Endothelial cell of umbilical vein (primary cell): ENCODE measurements around the gene LZTS2.

Experiments
- EZH2 ChIP-seq: IDR thresholded peaks from 2 replicates; pipeline ENCODE4 v1.6.1; 2012; ENCODE audit warnings: borderline replicate concordance, low read depth, mild to moderate bottlenecking, moderate library complexity, low read length, inconsistent platforms; ENCODE audit not compliant: severe bottlenecking
- FOS ChIP-seq: IDR thresholded peaks from 2 replicates; pipeline ENCODE4 v1.6.1; 2011; ENCODE audit warnings: mild to moderate bottlenecking, low read length, moderate library complexity, borderline replicate concordance; ENCODE audit not compliant: insufficient read depth
- GATA2 ChIP-seq: IDR thresholded peaks from 2 replicates; pipeline ENCODE4 v1.7.0; 2011; ENCODE audit warnings: low read depth, mild to moderate bottlenecking, moderate library complexity, mixed read lengths, low read length; ENCODE audit not compliant: insufficient read length, insufficient read depth
- POLR2A ChIP-seq: IDR thresholded peaks from 2 replicates; pipeline ENCODE4 v1.6.1; 2012; ENCODE audit warnings: low read depth, mild to moderate bottlenecking, control low read depth, low read length
- POLR2AphosphoS5 ChIP-seq: IDR thresholded peaks from 2 replicates; pipeline ENCODE4 v1.6.1; 2012; ENCODE audit warnings: low read depth, mild to moderate bottlenecking, control low read depth, low read length, moderate library complexity; ENCODE audit not compliant: insufficient read depth
- TF ChIP-seq, protein P1 (sequence below), 2 donors: IDR thresholded peaks; 1 replicate in 1 of 2; 2 replicates in 1 of 2; pipeline ENCODE4 v1.5.1; 2011; ENCODE audit warnings: low read length in 2 of 2, mild to moderate bottlenecking in 2 of 2, moderate library complexity in 2 of 2, control low read depth in 1 of 2, inconsistent platforms in 1 of 2, low read depth in 1 of 2; ENCODE audit not compliant: insufficient read depth in 1 of 2; ENCODE audit errors: extremely low read depth in 1 of 2
- TF ChIP-seq, protein P2 (sequence below): IDR thresholded peaks from 2 replicates; pipeline ENCODE4 v1.6.1; 2011; ENCODE audit not compliant: insufficient read depth, insufficient read length

DNA sequence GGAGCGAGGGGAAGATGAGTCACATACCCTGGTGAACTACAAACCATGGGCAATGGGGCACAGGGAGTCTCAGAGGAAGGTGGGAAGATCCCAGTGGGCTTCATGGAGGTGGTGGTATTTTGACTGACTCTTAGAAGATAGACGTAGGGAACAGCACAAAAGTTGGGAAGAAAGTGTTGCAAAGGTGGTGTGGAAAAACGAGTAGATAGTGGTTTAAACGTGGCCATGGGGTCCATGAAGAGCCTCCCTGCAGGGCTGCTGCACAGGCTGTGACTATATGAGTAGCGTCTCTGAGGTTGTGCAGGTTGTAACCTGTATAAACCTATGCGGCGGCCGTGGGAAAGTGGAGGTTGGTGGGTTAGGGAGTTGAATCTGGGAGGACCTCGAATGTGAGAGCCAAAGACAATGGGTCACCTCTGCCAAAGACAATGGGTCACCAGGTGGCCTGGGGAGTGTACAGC is 13.8 kb downstream of the LZTS2 start:
- TF ChIP-seq POLR2A = no peak
- TF ChIP-seq, protein P1, sequence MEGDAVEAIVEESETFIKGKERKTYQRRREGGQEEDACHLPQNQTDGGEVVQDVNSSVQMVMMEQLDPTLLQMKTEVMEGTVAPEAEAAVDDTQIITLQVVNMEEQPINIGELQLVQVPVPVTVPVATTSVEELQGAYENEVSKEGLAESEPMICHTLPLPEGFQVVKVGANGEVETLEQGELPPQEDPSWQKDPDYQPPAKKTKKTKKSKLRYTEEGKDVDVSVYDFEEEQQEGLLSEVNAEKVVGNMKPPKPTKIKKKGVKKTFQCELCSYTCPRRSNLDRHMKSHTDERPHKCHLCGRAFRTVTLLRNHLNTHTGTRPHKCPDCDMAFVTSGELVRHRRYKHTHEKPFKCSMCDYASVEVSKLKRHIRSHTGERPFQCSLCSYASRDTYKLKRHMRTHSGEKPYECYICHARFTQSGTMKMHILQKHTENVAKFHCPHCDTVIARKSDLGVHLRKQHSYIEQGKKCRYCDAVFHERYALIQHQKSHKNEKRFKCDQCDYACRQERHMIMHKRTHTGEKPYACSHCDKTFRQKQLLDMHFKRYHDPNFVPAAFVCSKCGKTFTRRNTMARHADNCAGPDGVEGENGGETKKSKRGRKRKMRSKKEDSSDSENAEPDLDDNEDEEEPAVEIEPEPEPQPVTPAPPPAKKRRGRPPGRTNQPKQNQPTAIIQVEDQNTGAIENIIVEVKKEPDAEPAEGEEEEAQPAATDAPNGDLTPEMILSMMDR (IDR thresholded peaks at IDR 0.05; ENCODE audit: extremely low read depth in 1 of 2, insufficient read depth in 1 of 2, low read depth in 1 of 2, low read length in 2 of 2) = no peak
- TF ChIP-seq, protein P2, sequence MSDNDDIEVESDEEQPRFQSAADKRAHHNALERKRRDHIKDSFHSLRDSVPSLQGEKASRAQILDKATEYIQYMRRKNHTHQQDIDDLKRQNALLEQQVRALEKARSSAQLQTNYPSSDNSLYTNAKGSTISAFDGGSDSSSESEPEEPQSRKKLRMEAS = no peak
- TF ChIP-seq POLR2AphosphoS5 = no peak
- no peak for TF ChIP-seq EZH2
- TF ChIP-seq GATA2 = no peak
- TF ChIP-seq FOS = peak; percentile 51
